GM23338 (cell line): ENCODE data around the gene PORCN. TPM values are rescaled to one million over a fixed set of nuclear protein-coding genes. Genes with fewer than 3 reads are reported as not detected.

ENCODE experiments used
- ATAC-seq: fragments of 200-7000 bp; cut with Tn5 transposase; 3 replicates; pipeline ENCODE4 v1.9.1; 2020
- DNase-seq: peaks from one replicate; pipeline ENCODE4 v3.0.0-alpha.2; 2015; ENCODE audit warnings: low spot score
- H2AFZ ChIP-seq: fragments of 200-600 bp; sonication (generic); 2 replicates; pipeline ENCODE4 v1.8.0; 2016; ENCODE audit warnings: antibody characterized with exemption, mild to moderate bottlenecking, moderate library complexity
- H3F3A ChIP-seq: fragments of 200-600 bp; sonication (generic); replicated peaks from 2 replicates; pipeline ENCODE4 v1.8.0; 2017; ENCODE audit warnings: antibody characterized with exemption, mixed run types, low read depth
- H3K27ac ChIP-seq: fragments of 200-600 bp; sonication (generic); 2 replicates; pipeline ENCODE4 v1.6.1; 2016; ENCODE audit warnings: low read depth
- H3K27me3 ChIP-seq: fragments of 200-600 bp; sonication (generic); 2 replicates; pipeline ENCODE4 v1.8.0; 2016; ENCODE audit warnings: mild to moderate bottlenecking, mixed run types, moderate library complexity; ENCODE audit not compliant: insufficient read depth
- H3K36me3 ChIP-seq: fragments of 200-600 bp; sonication (generic); 2 replicates; pipeline ENCODE4 v1.8.0; 2016; ENCODE audit warnings: mild to moderate bottlenecking; ENCODE audit not compliant: insufficient read depth
- H3K4me1 ChIP-seq: fragments of 200-600 bp; sonication (generic); 2 replicates; pipeline ENCODE4 v1.8.0; 2016; ENCODE audit warnings: mild to moderate bottlenecking, moderate library complexity; ENCODE audit not compliant: insufficient read depth
- H3K4me2 ChIP-seq: fragments of 200-600 bp; sonication (generic); 2 replicates; pipeline ENCODE4 v1.7.1; 2017; ENCODE audit warnings: mixed run types
- H3K4me3 ChIP-seq: fragments of 200-600 bp; sonication (generic); 2 replicates; pipeline ENCODE4 v1.6.1; 2016; ENCODE audit warnings: mixed run types
- H3K79me2 ChIP-seq: fragments of 200-600 bp; sonication (generic); replicated peaks from 2 replicates; pipeline ENCODE4 v1.8.0; 2017; ENCODE audit warnings: mild to moderate bottlenecking; ENCODE audit not compliant: insufficient read depth
- H3K9me2 ChIP-seq: fragments of 200-600 bp; sonication (generic); 2 replicates; pipeline ENCODE4 v1.8.0; 2017; ENCODE audit not compliant: insufficient read depth
- H4K20me1 ChIP-seq: fragments of 200-600 bp; sonication (generic); replicated peaks from 2 replicates; pipeline ENCODE4 v1.8.0; 2017; ENCODE audit warnings: mild to moderate bottlenecking; ENCODE audit not compliant: insufficient read depth
- H3K27ac Mint-ChIP-seq: 2 replicates; pipeline ENCODE4 v1.8.0; 2020; ENCODE audit warnings: inconsistent platforms, mild to moderate bottlenecking, moderate library complexity, mixed read lengths
- H3K27me3 Mint-ChIP-seq: 3 replicates; pipeline ENCODE4 v1.8.0; 2022; ENCODE audit warnings: low read depth, mild to moderate bottlenecking, moderate library complexity, mixed read lengths, inconsistent platforms; ENCODE audit not compliant: insufficient read depth, poor library complexity
- H3K36me3 Mint-ChIP-seq: 3 replicates; pipeline ENCODE4 v1.8.0; 2021; ENCODE audit warnings: low read depth, mild to moderate bottlenecking, inconsistent platforms, moderate library complexity, mixed read lengths
- H3K4me1 Mint-ChIP-seq: 3 replicates; pipeline ENCODE4 v1.8.0; 2020; ENCODE audit warnings: mild to moderate bottlenecking, inconsistent platforms, mixed read lengths
- H3K4me3 Mint-ChIP-seq: 3 replicates; pipeline ENCODE4 v1.8.0; 2021; ENCODE audit warnings: moderate library complexity, mild to moderate bottlenecking, inconsistent platforms, mixed read lengths
- H3K9me3 Mint-ChIP-seq: 3 replicates; pipeline ENCODE4 v1.8.0; 2020; ENCODE audit warnings: moderate library complexity, mild to moderate bottlenecking, inconsistent platforms, mixed read lengths
- CREB1 ChIP-seq: fragments of 250-450 bp; sonication (Bioruptor Pico); IDR thresholded peaks from 2 replicates; pipeline ENCODE4 v1.5.0; 2020; ENCODE audit warnings: low read depth, mild to moderate bottlenecking, moderate library complexity
- CTCF ChIP-seq, 2 experiments: fragments of 200-600 bp in 1 of 2; sonication (generic) in 1 of 2; conservative IDR thresholded peaks; 2 replicates each; pipeline versions ENCODE4 v1.5.1 to v1.6.1; 2016 to 2017; ENCODE audit warnings: antibody characterized with exemption in 2 of 2, low read depth in 2 of 2, mild to moderate bottlenecking in 2 of 2, moderate library complexity in 1 of 2
- POLR2AphosphoS5 ChIP-seq: IDR thresholded peaks from 2 replicates; pipeline ENCODE4 v1.6.1; 2016; ENCODE audit warnings: antibody characterized with exemption, low read depth
- REST ChIP-seq: IDR thresholded peaks from one replicate; pipeline ENCODE4 v1.6.1; 2018; ENCODE audit warnings: antibody characterized with exemption; ENCODE audit not compliant: unreplicated experiment
- polyA plus RNA-seq: library from polyadenylated mRNA; unstranded; fragments of >200 nt; fragmentation: Nextera tagmentation; extraction: Ambion mirVana; gene quantifications from 2 replicates; pipeline ENCODE4 v1.2.1, GENCODE V29; 2016
- total RNA-seq: library from RNA; depleted of rRNA; stranded (reverse); fragments of >200 nt; shearing (Covaris generic); gene quantifications from 2 replicates; pipeline ENCODE4 v1.2.3, GENCODE V29; 2014
- TF ChIP-seq, protein P1 (sequence below): IDR thresholded peaks from 2 replicates; pipeline ENCODE4 v1.6.1; 2016; ENCODE audit warnings: antibody characterized with exemption

Gene PORCN
- total and polyA plus RNA-seq, 2 experiments from 2014 or later = 19.4 to 28.5 TPM

DNA sequence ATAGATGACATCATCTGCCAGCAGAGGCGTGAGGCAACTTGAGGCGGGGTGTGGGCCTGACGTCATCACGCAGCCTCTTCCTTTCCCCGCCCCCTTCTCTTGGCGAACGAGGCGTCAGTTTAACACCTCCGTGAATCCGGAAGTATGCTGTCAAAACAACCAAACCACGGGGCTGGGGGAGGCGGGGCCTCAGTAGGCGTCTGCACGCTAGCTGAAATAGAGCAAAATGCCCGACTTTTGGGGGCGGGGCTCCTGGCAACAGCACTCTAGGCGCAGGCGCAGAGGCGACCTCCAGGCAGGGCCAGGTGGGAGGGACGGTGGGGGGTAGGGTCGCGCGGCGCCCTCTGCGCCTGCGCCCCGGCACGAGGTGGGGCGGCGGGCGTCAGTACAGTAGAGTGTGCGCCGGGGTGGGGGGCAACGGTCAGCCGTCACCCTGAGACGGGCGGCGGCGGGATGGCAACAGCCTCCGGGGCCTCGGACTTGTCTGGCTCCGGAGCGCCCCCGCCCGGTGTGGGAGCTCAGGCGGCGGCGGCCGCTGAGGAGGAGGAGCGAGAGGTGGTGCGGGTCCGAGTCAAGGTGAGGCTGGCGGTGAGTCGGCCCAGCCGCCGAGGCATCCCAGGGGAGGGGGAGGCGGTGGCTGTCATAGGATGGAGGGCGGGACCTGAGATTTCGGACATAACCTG lies 30.7 kb downstream of the PORCN start, which contains the start of gene TBC1D25:
TSS of gene TBC1D25 (plus strand) at position 370 of the 683 bp plus-strand sequence. CDS start at position 454, 84 bp downstream.
- H3K4me3 Mint-ChIP-seq = peak within 1 kb of the TSS; percentile 90
- Histone ChIP-seq H3K36me3 (no peaks in the 10 kb centered on the region), H3K4me2 (peak within 1 kb of the TSS; percentile 71), H3K27me3 (no peaks in the 10 kb centered on the region), H3K4me1 (no peaks in the 10 kb centered on the region; the same call in 1 of the 2 replicates), H3K79me2 (no peaks in the 10 kb centered on the region), H3K27ac (0 out of 2 replicates have a peak within 1 kb of the TSS, but pooled peaks have one; percentile 32), H3F3A (no peaks in the 10 kb centered on the region), H2AFZ (no peak within 1 kb of the TSS), H3K4me3 (peak within 1 kb of the TSS; percentile 61), H3K9me2 (no peaks in the 10 kb centered on the region), H4K20me1 (no peaks in the 10 kb centered on the region)
- H3K27ac Mint-ChIP-seq = peak within 1 kb of the TSS; percentile 89
- peaks cover 6% of the 10 kb centered on the region for H3K4me1 Mint-ChIP-seq
- ATAC-seq = peak; percentile 89
- no peaks in the 10 kb centered on the region for H3K27me3 Mint-ChIP-seq
- H3K9me3 Mint-ChIP-seq = no peaks in the 10 kb centered on the region
- peak; percentile 97 for DNase-seq
- TF ChIP-seq, protein P1, sequence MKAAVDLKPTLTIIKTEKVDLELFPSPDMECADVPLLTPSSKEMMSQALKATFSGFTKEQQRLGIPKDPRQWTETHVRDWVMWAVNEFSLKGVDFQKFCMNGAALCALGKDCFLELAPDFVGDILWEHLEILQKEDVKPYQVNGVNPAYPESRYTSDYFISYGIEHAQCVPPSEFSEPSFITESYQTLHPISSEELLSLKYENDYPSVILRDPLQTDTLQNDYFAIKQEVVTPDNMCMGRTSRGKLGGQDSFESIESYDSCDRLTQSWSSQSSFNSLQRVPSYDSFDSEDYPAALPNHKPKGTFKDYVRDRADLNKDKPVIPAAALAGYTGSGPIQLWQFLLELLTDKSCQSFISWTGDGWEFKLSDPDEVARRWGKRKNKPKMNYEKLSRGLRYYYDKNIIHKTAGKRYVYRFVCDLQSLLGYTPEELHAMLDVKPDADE = no peak
- TF ChIP-seq CTCF (conservative IDR thresholded peaks at IDR 0.05; ENCODE audit: low read depth in 2 of 2) (peak in 1 of 2 experiments; percentile 21; a peak in 3 of 4 replicates), POLR2AphosphoS5 (peak; percentile 41; the same call in 1 of the 2 replicates), CREB1 (peak; percentile 95)
- peaks cover 3% of the 10 kb centered on the region; the same call in 1 of the 3 replicates for H3K36me3 Mint-ChIP-seq

- TF ChIP-seq POLR2AphosphoS5 (peak; percentile 43; the same call in 1 of the 2 replicates), REST (no peak)
- Histone ChIP-seq H3K27ac (0 out of 2 replicates have a peak overlapping the region, but pooled peaks have one; percentile 32), H2AFZ (no peak overlapping the region), H3K9me2 (no peaks in the 10 kb centered on the region), H3K4me3 (peak overlapping the region; percentile 61), H3F3A (no peaks in the 10 kb centered on the region), H3K4me2 (peak overlapping the region; percentile 71), H3K27me3 (no peaks in the 10 kb centered on the region), H3K79me2 (no peaks in the 10 kb centered on the region), H4K20me1 (no peaks in the 10 kb centered on the region), H3K4me1 (no peaks in the 10 kb centered on the region; the same call in 1 of the 2 replicates), H3K36me3 (no peaks in the 10 kb centered on the region)
- Mint-ChIP-seq H3K27me3 (no peaks in the 10 kb centered on the region), H3K9me3 (no peaks in the 10 kb centered on the region), H3K27ac (peak overlapping the region; percentile 89), H3K36me3 (peaks cover 3% of the 10 kb centered on the region; the same call in 1 of the 3 replicates), H3K4me1 (peaks cover 6% of the 10 kb centered on the region), H3K4me3 (peak overlapping the region; percentile 90)
- DNase-seq = no peak
- peak; percentile 74 for ATAC-seq
Measured at GRCh38 chrX:48540028-48540375, 31.2 kb downstream of the PORCN start.
